Measurements from ENCODE around the gene WNT11. TPM values are rescaled to one million over a fixed set of nuclear protein-coding genes. Genes with fewer than 3 reads are reported as not detected.

Gene WNT11
- total RNA-seq, 1 donor from 2014 or later: 4.1 TPM

GRCh38 chr11:76218449-76219178 lies 12.3 kb upstream of the WNT11 start:
- Mint-ChIP-seq H3K9me3 (ENCODE audit: unreplicated experiment) (no peaks in the 10 kb centered on the region), H3K36me3 (ENCODE audit: unreplicated experiment) (no peaks in the 10 kb centered on the region), H3K27me3 (ENCODE audit: unreplicated experiment) (peaks cover 26% of the 10 kb centered on the region), H3K4me1 (ENCODE audit: unreplicated experiment) (no peaks in the 10 kb centered on the region), H3K4me3 (ENCODE audit: unreplicated experiment) (no peak overlapping the region), H3K27ac (ENCODE audit: unreplicated experiment) (no peak overlapping the region)
- TF ChIP-seq CTCF (IDR thresholded peaks at IDR 0.05): no peak
- DNase-seq (ENCODE audit: extremely low spot score, unreplicated experiment): no peak

GRCh38 chr11:76217653-76218160 lies 11.4 kb upstream of the WNT11 start:
- Mint-ChIP-seq H3K4me1 (ENCODE audit: unreplicated experiment) (no peaks in the 10 kb centered on the region), H3K27ac (ENCODE audit: unreplicated experiment) (no peak overlapping the region), H3K27me3 (ENCODE audit: unreplicated experiment) (peaks cover 30% of the 10 kb centered on the region), H3K36me3 (ENCODE audit: unreplicated experiment) (no peaks in the 10 kb centered on the region), H3K4me3 (ENCODE audit: unreplicated experiment) (no peak overlapping the region), H3K9me3 (ENCODE audit: unreplicated experiment) (no peaks in the 10 kb centered on the region)
- no peak for TF ChIP-seq CTCF (IDR thresholded peaks at IDR 0.05)
- no peak for DNase-seq (ENCODE audit: extremely low spot score, unreplicated experiment)

GRCh38 chr11:76216536-76217325 lies 10.4 kb upstream of the WNT11 start:
- H3K27ac Mint-ChIP-seq (ENCODE audit: unreplicated experiment): no peak overlapping the region
- TF ChIP-seq CTCF (IDR thresholded peaks at IDR 0.05): no peak
- no peaks in the 10 kb centered on the region for H3K9me3 Mint-ChIP-seq (ENCODE audit: unreplicated experiment)
- H3K27me3 Mint-ChIP-seq (ENCODE audit: unreplicated experiment): peaks cover 34% of the 10 kb centered on the region
- no peaks in the 10 kb centered on the region for H3K36me3 Mint-ChIP-seq (ENCODE audit: unreplicated experiment)
- no peaks in the 10 kb centered on the region for H3K4me1 Mint-ChIP-seq (ENCODE audit: unreplicated experiment)
- no peak for DNase-seq (ENCODE audit: extremely low spot score, unreplicated experiment)
- H3K4me3 Mint-ChIP-seq (ENCODE audit: unreplicated experiment): no peak overlapping the region

GRCh38 chr11:76215941-76216340 lies 9.6 kb upstream of the WNT11 start:
- Mint-ChIP-seq H3K27me3 (ENCODE audit: unreplicated experiment) (peaks cover 37% of the 10 kb centered on the region), H3K36me3 (ENCODE audit: unreplicated experiment) (no peaks in the 10 kb centered on the region), H3K27ac (ENCODE audit: unreplicated experiment) (no peak overlapping the region), H3K4me3 (ENCODE audit: unreplicated experiment) (no peak overlapping the region), H3K4me1 (ENCODE audit: unreplicated experiment) (no peaks in the 10 kb centered on the region), H3K9me3 (ENCODE audit: unreplicated experiment) (no peaks in the 10 kb centered on the region)
- DNase-seq (ENCODE audit: extremely low spot score, unreplicated experiment): no peak
- TF ChIP-seq CTCF (IDR thresholded peaks at IDR 0.05): no peak

GRCh38 chr11:76214968-76215548 lies 8.8 kb upstream of the WNT11 start:
- no peak overlapping the region for H3K4me3 Mint-ChIP-seq (ENCODE audit: unreplicated experiment)
- H3K9me3 Mint-ChIP-seq (ENCODE audit: unreplicated experiment): no peaks in the 10 kb centered on the region
- DNase-seq (ENCODE audit: extremely low spot score, unreplicated experiment): no peak
- peaks cover 33% of the 10 kb centered on the region for H3K27me3 Mint-ChIP-seq (ENCODE audit: unreplicated experiment)
- no peaks in the 10 kb centered on the region for H3K36me3 Mint-ChIP-seq (ENCODE audit: unreplicated experiment)
- no peak for TF ChIP-seq CTCF (IDR thresholded peaks at IDR 0.05)
- peaks cover 2% of the 10 kb centered on the region for H3K4me1 Mint-ChIP-seq (ENCODE audit: unreplicated experiment)
- H3K27ac Mint-ChIP-seq (ENCODE audit: unreplicated experiment): no peak overlapping the region
